ENCODE data around the gene SNAP23.

Gene SNAP23

GRCh38 chr15:42495361-42496212, at the start of gene SNAP23:
Gene SNAP23 (plus strand): TSS chr15:42495634. CDS start chr15:42511847, 16,213 bp downstream.
- FAIRE-seq: peak; percentile 87

- FAIRE-seq: no peak
Observed at GRCh38 chr15:42447599-42447998, 47.8 kb upstream of the SNAP23 start.

- no peak for FAIRE-seq
Observed at GRCh38 chr15:42448281-42448680, 47.2 kb upstream of the SNAP23 start.

- FAIRE-seq: no peak
Observed at GRCh38 chr15:42449770-42450424, 45.5 kb upstream of the SNAP23 start.

- no peak for FAIRE-seq
Observed at GRCh38 chr15:42450425-42450790, 45.0 kb upstream of the SNAP23 start.

GRCh38 chr15:42453826-42454225, 41.6 kb upstream of the SNAP23 start:
- FAIRE-seq: peak; percentile 58

- FAIRE-seq: peak; percentile 42
Observed at GRCh38 chr15:42456531-42456930, 38.9 kb upstream of the SNAP23 start.

GRCh38 chr15:42456971-42457370, 38.5 kb upstream of the SNAP23 start:
- no peak for FAIRE-seq

GRCh38 chr15:42457445-42458442, 37.7 kb upstream of the SNAP23 start:
- peak; percentile 99 for FAIRE-seq

GRCh38 chr15:42461261-42461660, 34.2 kb upstream of the SNAP23 start:
- peak; percentile 83 for FAIRE-seq

- no peak for FAIRE-seq
Observed at GRCh38 chr15:42465520-42466259, 29.7 kb upstream of the SNAP23 start.

- FAIRE-seq: no peak
Observed at GRCh38 chr15:42471002-42471401, 24.4 kb upstream of the SNAP23 start.

- no peak for FAIRE-seq
Observed at GRCh38 chr15:42474827-42475226, 20.6 kb upstream of the SNAP23 start.

- no peak for FAIRE-seq
Observed at GRCh38 chr15:42482701-42483100, 12.7 kb upstream of the SNAP23 start.

- no peak for FAIRE-seq
Observed at GRCh38 chr15:42483677-42484076, 11.8 kb upstream of the SNAP23 start.

- FAIRE-seq: no peak
Observed at GRCh38 chr15:42490291-42490670, 5.2 kb upstream of the SNAP23 start.

GRCh38 chr15:42490671-42491538, 4.5 kb upstream of the SNAP23 start, which contains the start of gene ZNF106:
Gene ZNF106 (minus strand): TSS chr15:42491141. CDS start chr15:42472289, 18,852 bp downstream.
- FAIRE-seq: peak; percentile 50

- no peak for FAIRE-seq
Observed at GRCh38 chr15:42491539-42492225, 3.8 kb upstream of the SNAP23 start.

- no peak for FAIRE-seq
Observed at GRCh38 chr15:42493679-42494078, 1.8 kb upstream of the SNAP23 start.

- FAIRE-seq: no peak
Observed at GRCh38 chr15:42494998-42495360, 455 bp upstream of the SNAP23 start.

Data from G401.6 (cell line).